SK-N-SH treated with all-trans-retinoic acid at 6 μM for 48 hours (cell line): Measurements from ENCODE around the gene GLIS2.

Experiments
- ARNTL ChIP-seq: fragments of 450-650 bp; formaldehyde crosslinking; IDR thresholded peaks from 2 replicates; pipeline ENCODE4 v1.5.0; 2020; ENCODE audit warnings: low read depth, mild to moderate bottlenecking, moderate library complexity, borderline replicate concordance
- GLIS3 ChIP-seq: fragments of 250-450 bp; sonication (Bioruptor Pico); IDR thresholded peaks from 2 replicates; pipeline ENCODE4 v1.5.0; 2020; ENCODE audit warnings: mild to moderate bottlenecking, moderate library complexity
- OSR1 ChIP-seq: fragments of 250-450 bp; sonication (Bioruptor Pico); IDR thresholded peaks from 2 replicates; pipeline ENCODE4 v1.8.0; 2022; ENCODE audit warnings: moderate library complexity, mild to moderate bottlenecking, inconsistent platforms
- PPARA ChIP-seq: fragments of 250-450 bp; sonication (Bioruptor Pico); IDR thresholded peaks from 2 replicates; pipeline ENCODE4 v1.5.0; 2020; ENCODE audit warnings: mild to moderate bottlenecking, borderline replicate concordance
- RARB ChIP-seq: fragments of 250-450 bp; sonication (Bioruptor Pico); IDR thresholded peaks from 2 replicates; pipeline ENCODE4 v1.8.0; 2021; ENCODE audit warnings: mild to moderate bottlenecking, moderate library complexity
- SNAI2 ChIP-seq: fragments of 250-450 bp; sonication (Bioruptor Pico); IDR thresholded peaks from 2 replicates; pipeline ENCODE4 v1.5.0; 2020; ENCODE audit warnings: mild to moderate bottlenecking, moderate library complexity
- TF ChIP-seq, protein P1 (sequence below): fragments of 250-450 bp; sonication (Bioruptor Pico); IDR thresholded peaks from 2 replicates; pipeline ENCODE4 v1.8.0; 2020; ENCODE audit warnings: mild to moderate bottlenecking, moderate library complexity, borderline replicate concordance

DNA sequence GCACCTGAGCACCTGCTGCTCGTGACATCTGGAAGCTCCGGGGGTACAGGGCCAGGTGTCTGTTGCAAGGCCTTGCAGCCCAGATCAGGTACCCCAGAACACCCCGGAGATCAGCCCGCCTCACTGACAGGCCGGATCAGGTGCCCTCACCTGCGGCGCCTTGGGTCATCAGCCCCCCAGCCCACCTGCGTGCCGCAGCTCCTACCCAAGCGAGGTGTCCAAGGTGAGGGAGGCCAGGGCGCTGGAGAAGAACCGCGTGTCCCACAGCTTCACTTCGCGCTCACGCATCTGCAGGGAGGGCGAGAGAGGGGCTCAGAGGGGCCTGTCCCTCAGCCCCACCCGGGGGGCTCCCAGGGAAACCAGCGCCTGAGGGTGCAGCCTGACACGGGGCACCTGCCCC, 71.9 kb downstream of the GLIS2 start:
- TF ChIP-seq RARB (CRISPR knock-in tag) (no peak), OSR1 (CRISPR knock-in tag) (no peak), GLIS3 (CRISPR knock-in tag) (no peak), PPARA (no peak), ARNTL (CRISPR knock-in tag) (no peak), SNAI2 (CRISPR knock-in tag) (no peak)
- TF ChIP-seq, protein P1, sequence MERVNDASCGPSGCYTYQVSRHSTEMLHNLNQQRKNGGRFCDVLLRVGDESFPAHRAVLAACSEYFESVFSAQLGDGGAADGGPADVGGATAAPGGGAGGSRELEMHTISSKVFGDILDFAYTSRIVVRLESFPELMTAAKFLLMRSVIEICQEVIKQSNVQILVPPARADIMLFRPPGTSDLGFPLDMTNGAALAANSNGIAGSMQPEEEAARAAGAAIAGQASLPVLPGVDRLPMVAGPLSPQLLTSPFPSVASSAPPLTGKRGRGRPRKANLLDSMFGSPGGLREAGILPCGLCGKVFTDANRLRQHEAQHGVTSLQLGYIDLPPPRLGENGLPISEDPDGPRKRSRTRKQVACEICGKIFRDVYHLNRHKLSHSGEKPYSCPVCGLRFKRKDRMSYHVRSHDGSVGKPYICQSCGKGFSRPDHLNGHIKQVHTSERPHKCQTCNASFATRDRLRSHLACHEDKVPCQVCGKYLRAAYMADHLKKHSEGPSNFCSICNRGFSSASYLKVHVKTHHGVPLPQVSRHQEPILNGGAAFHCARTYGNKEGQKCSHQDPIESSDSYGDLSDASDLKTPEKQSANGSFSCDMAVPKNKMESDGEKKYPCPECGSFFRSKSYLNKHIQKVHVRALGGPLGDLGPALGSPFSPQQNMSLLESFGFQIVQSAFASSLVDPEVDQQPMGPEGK (CRISPR knock-in tag): no peak
